Measurements from ENCODE around the gene IGSF10.

GRCh38 chr3:151436675-151437446 lies 24.0 kb downstream of the IGSF10 start:
- TF ChIP-seq BACH2 (CRISPR knock-in tag; IDR thresholded peaks at IDR 0.05; ENCODE audit: borderline replicate concordance) (no peak), TOX (CRISPR knock-in tag; IDR thresholded peaks at IDR 0.05; ENCODE audit: borderline replicate concordance) (no peak), PATZ1 (CRISPR knock-in tag; IDR thresholded peaks at IDR 0.05; ENCODE audit: borderline replicate concordance) (no peak), PPARA (CRISPR knock-in tag; IDR thresholded peaks at IDR 0.05; ENCODE audit: borderline replicate concordance) (no peak), TSHZ2 (CRISPR knock-in tag; IDR thresholded peaks at IDR 0.05) (no peak), CREB5 (CRISPR knock-in tag; IDR thresholded peaks at IDR 0.05; ENCODE audit: low read depth) (no peak), ZFP3 (CRISPR knock-in tag; IDR thresholded peaks at IDR 0.05) (no peak), RARB (CRISPR knock-in tag; IDR thresholded peaks at IDR 0.05) (no peak), ARNTL (CRISPR knock-in tag; IDR thresholded peaks at IDR 0.05; ENCODE audit: borderline replicate concordance, low read depth) (no peak), CSDC2 (CRISPR knock-in tag; IDR thresholded peaks at IDR 0.05) (no peak)
